ENCODE data around the gene DUOXA2. TPM values are rescaled to one million over a fixed set of nuclear protein-coding genes. Genes with fewer than 3 reads are reported as not detected.
"Not testable (repeated sequence)": the region's sequence is repeated elsewhere in the genome, so short reads cannot be mapped to it uniquely, and the experiment has no call there.

The DUOXA2 gene
- polyA plus RNA-seq, 10 donors = 0.20 to 0.34 TPM; not detected in 8

DNA sequence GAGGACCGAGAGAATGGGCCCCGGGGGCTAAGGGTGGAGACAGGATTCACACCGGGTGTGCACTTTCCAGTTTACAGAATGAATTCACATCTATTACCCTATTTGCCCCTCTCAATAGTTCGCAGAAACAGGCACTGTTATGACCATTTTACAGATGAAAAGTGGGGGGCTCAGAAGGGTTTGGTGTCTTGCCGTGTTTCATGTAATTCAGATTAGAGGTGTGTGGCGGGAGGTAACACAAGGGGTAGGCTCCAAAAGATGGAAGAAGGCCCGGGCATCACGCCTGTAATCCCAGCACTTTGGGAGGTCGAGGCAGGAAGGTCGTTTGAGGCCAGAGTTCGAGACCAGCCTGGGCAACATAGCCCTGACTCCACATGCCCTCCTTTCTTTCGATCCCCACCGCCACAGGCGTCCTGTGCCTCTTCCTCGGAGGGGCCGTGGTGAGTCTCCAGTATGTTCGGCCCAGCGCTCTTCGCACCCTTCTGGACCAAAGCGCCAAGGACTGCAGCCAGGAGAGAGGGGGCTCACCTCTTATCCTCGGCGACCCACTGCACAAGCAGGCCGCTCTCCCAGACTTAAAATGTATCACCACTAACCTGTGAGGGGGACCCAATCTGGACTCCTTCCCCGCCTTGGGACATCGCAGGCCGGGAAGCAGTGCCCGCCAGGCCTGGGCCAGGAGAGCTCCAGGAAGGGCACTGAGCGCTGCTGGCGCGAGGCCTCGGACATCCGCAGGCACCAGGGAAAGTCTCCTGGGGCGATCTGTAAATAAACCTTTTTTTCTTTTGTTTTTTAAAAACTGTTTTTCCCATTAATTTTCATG is 3.4 kb downstream of the DUOXA2 start:
- no peak for DNase-seq

DNA sequence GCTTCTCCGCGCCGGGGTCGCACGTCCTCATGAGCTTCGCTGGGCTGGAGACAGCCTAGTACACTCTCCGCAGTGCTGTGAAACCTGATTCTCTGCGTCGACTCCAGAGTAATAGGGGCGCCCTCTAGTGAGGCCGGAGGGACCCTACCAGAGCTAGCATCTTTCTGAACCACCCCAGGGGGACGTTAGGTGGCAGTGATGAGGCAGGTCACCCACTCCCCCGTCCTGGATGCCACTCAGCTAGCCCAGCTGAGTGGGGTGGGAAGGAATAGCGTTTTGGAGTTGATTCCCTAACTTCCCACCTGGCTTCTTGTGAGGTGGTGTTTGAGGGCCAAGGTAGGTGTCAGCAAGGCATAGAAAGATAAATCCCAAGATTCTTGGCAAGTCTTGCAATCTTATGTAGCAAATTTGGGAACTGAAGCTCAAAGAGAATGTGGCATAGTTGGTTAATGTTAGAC is 4.0 kb downstream of the DUOXA2 start:
- peak; percentile 85 to 93 (median 90) for DNase-seq

DNA sequence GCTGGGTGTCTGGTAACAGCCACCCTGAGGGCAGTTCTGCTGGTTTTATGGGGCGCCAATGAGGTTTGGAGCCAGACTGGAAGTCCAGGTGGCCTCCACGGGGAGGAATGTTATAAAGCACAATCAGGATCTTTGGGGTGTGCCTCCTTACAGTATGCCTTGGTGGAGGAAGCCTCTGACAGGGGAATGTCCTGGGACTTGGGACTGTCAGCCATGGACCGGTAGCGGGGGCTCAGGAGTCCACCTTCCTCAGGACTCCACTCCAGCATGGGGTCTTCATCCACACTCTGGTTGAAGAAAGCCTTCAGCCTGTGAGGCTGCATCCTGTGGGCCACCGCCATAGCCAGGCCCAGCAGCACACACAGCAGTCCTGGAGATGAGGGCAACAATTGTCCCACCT is 4.9 kb downstream of the DUOXA2 start:
- DNase-seq = no peak

DNA sequence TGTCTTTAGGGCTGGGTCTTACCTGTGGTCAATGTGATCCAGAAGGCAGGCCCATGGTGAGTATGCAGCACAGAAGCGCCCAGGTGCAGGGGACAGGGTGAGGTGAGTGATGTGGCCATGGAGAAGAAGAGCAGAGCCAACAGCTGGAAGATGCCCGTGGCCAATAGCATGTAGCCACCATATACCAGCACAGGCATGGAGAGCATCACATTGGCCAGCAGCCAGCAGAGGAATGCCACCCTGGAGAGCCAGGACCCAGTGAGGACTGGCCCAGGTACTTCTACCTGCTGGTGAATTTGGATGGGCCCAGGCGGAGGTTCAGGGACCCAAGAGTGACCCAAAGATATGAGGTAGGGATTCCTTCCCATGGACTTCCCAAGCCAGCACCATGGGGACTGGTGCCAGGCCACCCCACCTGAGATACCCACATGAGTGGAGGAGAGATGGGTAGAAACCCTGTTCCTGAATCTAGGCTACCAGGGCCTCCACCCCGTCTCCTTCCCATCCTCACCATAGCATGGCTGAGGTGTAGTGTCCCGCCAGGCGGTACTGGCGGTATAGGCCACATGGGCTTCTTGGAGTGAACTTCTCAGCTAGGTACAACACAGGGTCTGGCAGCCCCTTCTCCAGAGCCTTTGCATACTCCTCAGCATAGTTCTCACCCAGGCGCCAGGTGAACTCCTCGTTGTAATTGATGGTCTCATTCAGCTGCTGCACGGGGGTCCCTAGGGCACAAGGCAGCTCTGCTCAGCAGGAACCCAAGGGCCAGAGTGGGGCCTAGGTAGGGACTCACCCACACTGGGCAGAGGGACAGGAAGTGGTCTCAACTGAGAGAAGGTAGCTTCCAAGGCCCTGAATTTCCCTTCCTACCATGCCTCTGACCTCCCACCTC is 6.2 kb downstream of the DUOXA2 start:
- no peak for DNase-seq

DNA sequence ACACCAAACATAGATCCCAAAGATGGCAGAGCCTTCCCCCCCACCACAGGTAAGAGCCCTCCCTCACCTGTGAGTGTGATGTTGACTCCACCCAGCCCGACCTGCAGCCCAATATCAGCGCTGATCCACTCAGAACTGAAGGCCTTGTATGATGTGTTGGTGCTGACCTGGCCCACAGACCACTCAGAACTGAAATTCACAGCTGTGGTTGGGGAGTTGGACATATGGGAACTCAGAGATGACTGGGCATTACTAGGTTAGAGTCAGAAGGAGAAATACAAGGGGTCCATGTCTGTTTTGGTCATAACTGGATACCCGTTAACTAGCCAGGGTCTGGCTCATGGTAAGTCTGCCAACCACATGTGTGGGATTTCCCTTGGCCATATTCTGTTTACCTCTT is 6.9 kb downstream of the DUOXA2 start:
- DNase-seq = no peak

DNA sequence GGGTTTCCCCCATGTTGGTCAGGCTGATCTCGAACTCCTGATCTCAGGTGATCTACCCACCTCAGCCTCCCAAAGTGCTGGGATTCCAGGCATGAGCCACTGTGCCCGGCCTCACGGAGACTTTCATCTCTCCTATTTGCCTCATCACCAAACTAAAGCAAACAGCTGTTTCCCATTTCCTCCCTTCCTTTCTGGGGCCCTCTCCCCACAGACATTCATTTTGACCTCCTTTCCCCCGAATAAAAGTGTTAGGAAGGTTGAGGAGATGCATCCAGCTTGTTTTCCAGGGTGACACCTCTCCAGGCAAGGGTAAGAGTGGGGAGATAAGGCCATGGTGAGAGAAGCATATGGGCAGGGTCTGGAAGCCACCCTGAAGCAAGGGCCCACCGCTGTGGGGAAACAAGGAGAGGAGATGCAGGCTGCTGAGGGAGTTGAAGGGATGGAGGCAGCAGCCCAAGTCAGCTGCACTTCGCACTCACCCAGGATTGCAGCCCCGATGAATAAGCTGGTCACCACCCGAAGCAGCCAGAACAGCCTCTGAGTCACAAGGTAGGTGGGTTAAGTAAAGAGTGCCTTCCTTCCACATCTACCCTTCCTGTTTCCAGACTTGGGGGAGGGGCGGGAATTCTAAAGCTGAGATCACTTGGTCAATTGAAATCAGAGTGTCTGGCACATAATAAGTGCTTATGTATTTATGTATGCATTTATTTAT is 7.7 kb downstream of the DUOXA2 start:
- DNase-seq = peak in 1 of 3 donors; percentile 71

DNA sequence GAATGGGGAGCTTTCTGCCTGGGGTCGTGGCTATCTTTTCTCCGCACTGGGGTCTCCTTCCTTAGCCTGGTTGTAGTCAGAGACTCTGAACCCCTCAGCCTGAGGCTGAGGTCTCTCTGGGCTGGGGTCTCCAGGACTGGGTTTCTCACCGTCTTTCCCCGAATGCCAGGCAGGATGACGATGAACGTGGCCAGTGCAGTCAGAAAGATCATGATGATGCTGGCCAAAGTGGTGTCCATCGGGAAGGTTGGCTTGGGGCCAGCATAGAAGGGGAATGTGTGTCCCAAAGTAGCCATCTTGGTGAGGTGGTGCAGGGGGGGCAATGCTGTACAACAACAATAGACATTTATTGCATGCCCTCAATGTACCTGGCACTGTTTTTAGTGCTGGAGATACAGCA is 8.6 kb downstream of the DUOXA2 start:
- no peak for DNase-seq

DNA sequence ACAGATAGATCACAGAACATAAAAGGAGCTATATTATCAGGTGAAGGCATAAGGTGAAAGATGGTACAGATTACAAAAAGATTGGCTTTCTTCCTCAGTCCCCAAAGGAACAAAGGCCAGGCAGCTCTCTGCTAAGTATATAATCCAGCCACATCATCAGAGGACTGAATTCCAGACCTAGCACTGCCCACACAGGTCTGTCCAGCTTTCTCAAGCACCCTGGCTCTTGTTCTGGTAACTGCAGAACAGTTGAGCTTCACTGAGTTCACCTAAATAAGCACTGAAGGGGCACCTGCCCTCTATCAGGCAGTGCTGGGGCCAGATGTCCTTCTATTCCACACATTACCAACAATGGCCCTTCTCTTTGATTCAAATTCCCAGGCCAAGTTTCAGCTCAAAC is 9.3 kb downstream of the DUOXA2 start:
- no peak for DNase-seq

DNA sequence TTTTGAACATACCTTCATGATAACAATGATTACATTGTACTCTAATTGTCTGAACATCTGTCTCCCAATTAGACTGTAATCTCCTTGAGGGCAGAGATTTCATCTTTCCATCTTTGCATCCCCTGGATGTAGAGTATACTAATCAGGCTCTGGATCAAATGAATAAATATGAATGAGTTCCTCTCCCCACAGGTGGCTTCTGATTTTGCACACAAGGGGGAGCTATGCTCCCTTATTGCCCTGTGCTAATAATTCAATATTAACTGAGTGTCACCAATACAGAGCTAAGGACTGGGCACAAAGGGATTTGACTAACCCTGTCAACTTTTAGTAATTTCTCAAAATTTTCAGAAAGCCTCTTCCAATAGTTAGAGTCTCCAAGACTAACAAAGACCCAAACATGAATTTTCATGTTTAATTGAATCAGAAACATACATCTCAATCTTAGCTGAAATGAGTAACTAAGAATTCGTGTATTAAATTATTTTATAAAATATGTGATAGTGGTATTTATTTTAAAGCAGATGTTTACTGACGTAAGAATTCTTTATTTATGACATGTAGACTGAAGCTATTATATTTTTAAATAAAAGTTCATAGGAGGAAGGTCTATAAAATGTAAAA is 12.5 kb downstream of the DUOXA2 start:
- DNase-seq = no peak

DNA sequence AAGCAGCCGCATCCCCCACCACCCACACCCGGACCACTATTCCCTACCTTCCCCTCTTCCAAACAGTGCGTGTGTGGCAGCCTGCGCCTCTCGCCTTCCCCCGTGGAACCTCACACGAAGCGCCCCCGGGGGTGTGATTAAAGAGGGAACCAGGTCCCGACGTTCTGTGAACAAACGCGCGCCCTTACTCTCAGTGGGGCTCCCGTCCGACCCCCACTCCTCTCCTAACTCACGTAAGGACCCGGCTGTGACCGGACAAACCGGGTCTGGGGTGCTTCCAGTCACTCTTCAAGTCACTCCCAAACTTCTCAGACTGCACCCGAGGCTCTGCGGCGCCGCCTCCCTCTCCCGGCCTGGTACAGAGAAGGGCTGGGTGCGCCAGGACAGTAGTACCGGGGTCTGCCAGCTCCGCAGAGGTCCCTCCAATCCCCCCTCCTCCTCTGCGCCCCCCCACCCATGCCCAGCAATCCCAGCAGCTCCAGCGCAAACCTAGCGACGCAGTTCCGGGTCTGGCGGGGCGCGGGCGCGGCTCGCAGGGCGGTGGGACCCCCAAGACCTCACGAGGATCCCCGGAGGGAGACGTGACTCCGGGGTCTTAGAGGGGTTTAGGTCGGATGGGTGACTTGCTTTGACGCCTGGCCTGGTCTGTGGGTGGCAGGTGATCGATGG is 15.0 kb downstream of the DUOXA2 start:
- DNase-seq = no peak

DNA sequence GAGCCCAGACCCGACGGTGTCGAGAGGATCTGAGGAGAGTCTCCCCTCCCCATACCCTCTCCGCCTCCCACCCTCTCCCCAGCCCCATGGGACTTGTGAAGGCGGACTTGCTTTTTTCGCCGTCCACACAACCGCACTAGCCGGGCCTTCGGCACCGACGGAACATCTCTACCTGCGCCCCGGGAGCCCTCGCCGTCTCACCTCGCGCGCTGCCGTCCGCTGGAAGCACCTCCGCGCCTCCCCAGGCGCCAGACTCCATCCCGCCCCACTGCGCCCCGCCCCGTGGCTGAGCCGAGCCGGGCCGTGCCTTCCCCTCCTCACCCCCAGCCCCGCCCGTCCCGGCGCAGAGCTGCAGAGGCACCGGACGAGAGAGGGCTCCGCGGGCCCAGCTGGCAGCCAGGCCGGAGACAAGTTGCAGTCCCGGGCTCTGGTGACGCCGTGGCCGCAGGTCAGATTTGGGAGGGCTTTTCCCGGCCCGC is 15.6 kb downstream of the DUOXA2 start, which contains the start of the genes DUOX1 and DUOXA1:
Gene DUOX1 (plus strand): TSS at position 344 of the 479 bp plus-strand sequence. CDS start 1,973 bp downstream, outside the sequence.
Gene DUOXA1 (minus strand): TSS at position 229 of the 479 bp plus-strand sequence. CDS start 6,865 bp downstream, outside the sequence.
- peak in 1 of 3 donors; percentile 25 for DNase-seq

DNA sequence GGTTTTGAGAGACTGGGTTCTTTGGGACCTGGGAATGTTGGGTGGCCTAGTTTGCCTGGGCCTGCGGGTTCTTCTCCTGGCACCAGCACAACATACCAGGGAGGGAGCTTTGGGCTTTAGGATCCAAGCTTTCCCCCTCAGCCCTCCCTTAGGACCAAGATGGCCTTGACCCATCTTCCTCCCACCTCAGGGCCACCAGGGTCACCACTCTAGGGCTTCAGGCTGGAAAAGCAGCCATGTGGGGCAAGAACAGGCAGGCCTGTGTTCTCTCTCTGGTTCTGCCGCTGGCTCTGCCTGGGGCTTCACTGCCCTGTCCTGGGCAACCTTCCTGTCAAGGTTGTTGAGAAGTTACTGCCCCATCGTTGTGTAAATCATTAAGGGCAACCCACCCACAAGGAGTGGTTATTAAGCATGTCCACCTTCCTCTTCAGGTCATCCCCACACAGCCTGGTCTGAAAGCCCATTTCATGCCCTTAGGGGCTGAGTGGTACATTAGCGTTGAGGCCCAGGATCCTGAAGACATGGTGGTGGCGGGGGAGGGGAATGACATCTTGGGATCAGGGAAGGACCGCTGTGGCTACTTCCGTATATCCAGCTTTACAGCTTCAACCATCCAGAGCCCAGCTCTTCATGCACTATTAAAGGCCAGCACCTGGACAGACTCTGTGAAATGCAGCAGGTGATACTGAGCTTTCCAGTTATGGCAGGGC is 16.3 kb downstream of the DUOXA2 start:
- no peak for DNase-seq

DNA sequence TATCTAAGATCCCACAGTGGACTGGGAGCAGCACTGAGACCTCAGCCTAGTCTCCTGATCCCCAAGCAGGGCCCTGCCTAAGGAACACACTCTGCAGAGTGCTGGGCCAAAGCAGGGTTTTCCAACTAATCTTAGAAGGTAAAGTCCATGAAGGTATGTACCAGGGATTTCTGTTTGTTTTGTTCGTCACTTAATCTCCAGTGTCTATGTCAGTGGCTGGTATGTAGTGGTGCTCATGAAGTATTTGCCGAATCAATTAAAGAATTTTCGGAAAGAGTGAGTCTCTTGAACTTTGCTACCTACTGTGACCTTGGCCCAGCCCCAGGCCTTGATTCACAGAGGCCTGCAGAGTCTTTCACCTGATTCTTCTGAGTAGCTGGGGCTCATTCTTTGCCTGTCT is 17.4 kb downstream of the DUOXA2 start:
- no peak for DNase-seq

DNA sequence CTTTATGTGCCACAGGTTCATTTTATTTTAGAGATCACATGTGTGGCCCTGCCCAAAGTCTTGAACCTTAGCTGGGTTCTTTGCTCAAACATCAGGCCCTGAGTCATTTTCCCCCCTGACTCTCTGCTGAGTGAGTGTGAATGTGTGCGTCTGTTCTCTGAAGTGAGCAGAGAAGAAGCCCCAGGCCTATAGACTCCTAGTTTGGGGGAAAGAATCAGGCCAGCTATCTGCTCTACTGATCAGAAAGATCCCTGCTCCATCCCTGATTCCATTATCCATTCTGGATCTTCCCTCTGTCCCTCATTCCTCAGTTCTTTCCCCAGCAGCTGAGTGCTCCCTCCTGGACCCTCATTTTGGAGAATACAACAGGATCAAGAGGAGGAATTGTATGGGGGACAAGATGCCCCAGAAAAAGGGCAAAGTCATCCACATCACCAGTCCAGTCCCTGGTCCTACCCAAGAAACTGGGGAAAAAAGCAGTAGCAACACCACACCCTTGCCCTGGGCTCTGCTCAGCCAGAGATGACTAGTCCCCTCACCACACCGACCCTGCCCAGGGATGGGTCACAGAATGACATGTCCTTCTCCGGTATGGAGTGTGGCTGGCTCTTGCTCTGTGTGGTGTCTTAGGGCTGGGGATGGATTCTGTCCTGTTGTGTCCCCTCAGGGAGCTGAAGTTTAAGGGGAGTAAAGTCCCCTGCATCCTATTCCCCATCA is 18.9 kb downstream of the DUOXA2 start:
- no peak for DNase-seq

DNA sequence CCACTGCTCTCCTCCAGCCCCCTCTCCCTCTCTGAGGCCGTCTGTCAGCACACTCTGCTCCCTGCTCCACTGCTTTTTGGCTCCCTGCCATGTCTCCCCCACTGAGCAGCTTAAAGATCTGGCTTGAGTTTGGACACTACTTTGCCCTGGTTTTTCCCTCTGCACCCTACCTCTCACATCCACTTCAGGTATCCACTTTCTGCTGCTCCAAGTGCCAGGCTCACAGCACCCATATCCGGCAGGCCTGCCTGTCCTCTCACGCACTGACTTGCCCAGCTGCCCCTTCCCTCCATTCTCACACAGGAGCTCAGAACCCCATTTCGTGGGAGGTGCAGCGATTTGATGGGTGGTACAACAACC is 19.4 kb downstream of the DUOXA2 start:
- DNase-seq = no peak

DNA sequence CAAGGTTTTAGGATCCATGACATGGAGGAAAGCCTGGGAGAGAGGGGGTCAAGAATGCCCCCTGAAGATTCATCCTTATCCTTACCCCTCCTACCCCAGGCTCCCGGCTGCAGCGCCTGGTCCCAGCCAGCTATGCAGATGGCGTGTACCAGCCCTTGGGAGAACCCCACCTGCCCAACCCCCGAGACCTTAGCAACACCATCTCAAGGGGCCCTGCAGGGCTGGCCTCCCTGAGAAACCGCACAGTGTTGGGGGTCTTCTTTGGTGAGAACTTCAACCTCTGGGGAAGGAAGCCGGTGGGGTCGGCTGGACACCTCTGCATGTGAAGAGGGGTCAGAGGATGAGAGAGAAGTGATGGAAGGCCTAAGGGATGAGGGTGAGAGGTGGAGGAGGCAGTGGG is 19.9 kb downstream of the DUOXA2 start:
- no peak for DNase-seq

DNA sequence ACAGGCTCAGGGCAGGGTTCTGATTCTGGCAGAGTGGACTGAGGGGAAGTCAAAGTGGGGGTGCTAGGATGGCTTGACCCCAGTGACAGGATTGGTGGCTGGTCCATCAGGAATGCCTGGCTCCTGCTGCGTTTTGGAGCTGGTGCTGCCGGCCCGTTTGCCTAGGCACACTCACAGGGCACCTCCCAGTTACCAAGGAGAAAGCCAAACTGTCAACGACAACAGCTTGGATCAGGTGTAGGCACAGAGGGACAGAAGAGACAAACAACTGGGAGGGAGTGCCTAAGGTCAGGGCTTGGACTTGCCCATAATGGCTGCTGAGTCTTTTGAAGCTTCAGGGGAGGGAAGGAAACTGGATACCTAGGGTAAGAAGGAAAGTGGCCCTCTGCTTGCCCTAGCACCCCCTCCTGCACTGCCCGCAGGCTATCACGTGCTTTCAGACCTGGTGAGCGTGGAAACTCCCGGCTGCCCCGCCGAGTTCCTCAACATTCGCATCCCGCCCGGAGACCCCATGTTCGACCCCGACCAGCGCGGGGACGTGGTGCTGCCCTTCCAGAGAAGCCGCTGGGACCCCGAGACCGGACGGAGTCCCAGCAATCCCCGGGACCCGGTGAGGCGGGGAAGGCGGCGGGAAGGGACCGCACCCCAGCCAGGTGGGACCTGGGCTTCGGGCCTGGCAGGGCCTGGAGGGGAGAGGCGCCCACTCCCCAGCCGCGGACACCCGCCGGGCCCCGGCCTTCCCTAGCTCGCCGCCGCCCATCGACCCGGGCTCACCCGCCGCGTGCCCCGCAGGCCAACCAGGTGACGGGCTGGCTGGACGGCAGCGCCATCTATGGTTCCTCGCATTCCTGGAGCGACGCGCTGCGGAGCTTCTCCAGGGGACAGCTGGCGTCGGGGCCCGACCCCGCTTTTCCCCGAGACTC is 20.8 kb downstream of the DUOXA2 start:
- DNase-seq = no peak

DNA sequence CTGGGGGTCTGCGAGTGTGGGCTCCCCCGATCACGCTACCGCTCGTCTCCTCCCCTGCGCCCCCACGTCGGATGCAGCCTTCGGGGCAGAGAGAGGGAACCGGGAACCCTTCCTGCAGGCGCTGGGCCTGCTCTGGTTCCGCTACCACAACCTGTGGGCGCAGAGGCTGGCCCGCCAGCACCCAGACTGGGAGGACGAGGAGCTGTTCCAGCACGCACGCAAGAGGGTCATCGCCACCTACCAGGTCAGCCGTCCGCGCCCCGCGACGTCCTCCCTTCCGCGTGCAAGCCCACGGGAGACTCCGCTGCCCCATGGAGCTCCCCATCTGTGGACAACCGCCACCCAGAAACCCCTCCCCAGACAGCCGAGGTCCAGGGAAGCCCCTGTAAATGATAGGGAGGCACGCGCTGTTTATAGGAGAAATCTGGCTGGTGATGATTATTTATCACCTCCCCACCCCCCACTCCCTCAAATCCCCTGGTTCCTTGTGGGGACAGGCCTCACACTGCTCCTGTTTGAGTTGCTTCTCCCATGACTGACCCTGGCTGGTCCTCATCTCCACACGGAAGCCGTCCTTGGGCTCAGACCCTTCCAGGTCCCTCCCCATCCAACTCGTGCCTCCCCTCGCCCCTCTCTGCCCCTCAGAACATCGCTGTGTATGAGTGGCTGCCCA is 21.7 kb downstream of the DUOXA2 start:
- DNase-seq = not testable (repeated sequence)
